Hematopoietic multipotent progenitor cell treated with erythropoietin and hydrocortisone succinate and interleukin-3 and kit ligand, for 15 days (in vitro differentiated cells): ENCODE measurements around the gene NRG3.
"Not testable (repeated sequence)": the region's sequence is repeated elsewhere in the genome, so short reads cannot be mapped to it uniquely, and the experiment has no call there.

ENCODE experiments used
- DNase-seq: peaks from one replicate; pipeline ENCODE4 v3.0.0-alpha.2; 2015; ENCODE audit warnings: low spot score

Gene NRG3

GRCh38 chr10:82982110-82982608 lies 1107.2 kb downstream of the NRG3 start:
- DNase-seq: no peak

- no peak for DNase-seq
Measured at GRCh38 chr10:82986216-82986615, 1111.2 kb downstream of the NRG3 start.

DNA sequence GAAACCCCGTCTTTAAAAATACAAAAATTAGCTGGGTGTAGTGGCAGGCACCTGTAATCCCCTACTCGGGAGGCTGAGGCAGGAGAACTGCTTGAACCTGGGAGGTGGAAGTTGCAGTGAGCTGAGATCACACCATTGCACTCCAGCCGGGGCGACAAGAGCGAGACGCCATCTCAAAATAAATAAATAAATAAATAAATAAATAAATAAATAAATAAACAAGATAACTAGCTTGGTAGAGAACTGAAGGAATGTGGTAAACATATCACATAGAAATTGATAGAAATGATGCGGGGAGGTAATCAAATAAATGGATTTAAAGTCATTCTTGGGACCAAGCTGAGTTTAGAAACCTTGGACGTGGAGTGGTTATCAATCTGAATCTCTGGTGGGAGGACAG lies 1131.5 kb downstream of the NRG3 start:
- DNase-seq: not testable (repeated sequence)

- DNase-seq: no peak
Measured at GRCh38 chr10:83007510-83007909, 1132.5 kb downstream of the NRG3 start.

DNA sequence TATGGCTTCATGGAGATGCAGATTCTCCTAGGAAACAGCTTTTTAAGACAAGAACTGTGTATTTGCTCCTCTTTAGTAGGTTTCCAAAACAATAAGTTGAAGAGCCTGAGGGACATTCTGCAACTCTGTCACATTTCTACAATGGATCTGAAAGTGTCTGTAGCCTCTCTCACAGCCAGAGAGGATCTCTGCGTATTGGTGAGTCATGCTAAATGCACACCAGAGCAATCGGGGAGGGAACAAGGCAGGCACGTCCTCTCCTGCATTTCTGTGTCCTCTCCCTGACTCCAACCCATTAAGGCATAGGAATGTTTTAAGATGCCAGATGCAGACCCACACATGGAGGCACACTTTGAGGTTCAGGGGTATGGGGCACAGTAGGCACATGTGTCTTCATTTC lies 1137.9 kb downstream of the NRG3 start:
- DNase-seq: no peak

GRCh38 chr10:83017076-83017867 lies 1142.3 kb downstream of the NRG3 start:
- DNase-seq: no peak

GRCh38 chr10:83023662-83024061 lies 1148.7 kb downstream of the NRG3 start:
- no peak for DNase-seq
